HG03457 (cell line): ENCODE results near the gene PKDCC.
A peak's percentile ranks its signal among the peaks of the same experiment; 100 is the strongest.

Experiments
- ATAC-seq: cut with Tn5 transposase; IDR thresholded peaks from one replicate; pipeline ENCODE4 v1.9.1; 2021; ENCODE audit warnings: moderate number of reproducible peaks; ENCODE audit not compliant: unreplicated experiment

PKDCC gene

DNA sequence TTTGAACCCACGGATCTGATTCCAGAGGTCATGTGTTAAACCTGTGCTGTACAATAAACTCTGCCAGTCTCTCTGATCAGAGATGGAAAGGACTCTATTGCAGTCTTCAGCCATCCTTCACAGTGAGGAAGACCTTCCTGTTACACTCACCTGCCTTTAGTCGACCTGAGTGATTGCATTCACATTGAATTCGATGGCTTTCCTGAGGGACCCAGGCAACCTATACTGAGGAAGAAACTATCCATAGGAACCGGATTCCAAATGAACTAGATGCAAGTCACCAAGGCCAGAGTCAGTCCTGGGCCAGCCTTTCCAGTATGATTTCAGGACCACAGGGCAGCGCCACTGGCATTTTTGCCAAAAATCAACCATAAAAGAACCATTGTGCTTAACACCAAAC lies 56.8 kb downstream of the PKDCC start:
- no peak for ATAC-seq

DNA sequence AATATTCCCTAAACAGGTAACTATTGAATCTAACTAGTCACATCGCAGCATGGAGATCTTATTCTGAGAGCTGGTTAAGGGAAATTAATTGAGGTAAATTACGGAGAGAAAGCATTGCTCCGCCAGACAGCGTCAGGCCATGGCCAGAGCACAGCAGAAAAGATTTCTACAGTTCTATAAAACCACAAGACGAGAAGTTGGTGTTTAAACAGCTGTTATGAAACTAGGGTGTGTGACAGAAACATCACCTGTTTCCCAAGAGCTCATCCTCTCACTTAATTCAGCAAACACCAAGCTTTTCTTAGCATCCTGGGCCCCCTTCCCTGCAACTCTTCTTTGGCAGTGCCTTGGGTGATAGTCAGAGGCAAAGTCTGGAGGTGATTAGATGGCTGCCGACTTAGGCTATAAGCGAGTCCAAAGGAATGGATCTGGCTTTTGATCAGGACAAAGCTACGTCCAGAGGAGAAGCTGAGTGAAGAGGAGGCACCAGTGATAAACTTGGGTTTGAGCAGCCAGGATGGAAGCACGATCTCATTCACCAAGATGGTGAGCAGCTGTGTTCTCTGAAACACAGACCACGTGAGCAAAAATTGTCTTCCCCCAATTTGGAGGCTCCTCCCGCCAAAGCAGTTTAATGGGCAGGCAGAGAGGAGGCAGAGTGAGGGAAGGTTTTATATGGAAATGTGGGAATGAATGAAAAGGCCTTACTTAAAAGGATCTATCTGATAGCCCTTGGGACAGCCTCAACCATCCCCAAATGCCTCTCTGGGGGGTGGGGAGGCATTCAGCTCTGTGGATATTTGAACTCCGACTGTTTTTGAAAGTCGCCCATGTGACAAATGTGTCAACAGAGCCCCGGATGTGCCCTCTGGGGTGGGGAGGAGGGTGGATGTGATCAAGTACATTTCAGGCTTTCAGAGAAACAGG lies 57.8 kb downstream of the PKDCC start:
- ATAC-seq, result peak; percentile 34

DNA sequence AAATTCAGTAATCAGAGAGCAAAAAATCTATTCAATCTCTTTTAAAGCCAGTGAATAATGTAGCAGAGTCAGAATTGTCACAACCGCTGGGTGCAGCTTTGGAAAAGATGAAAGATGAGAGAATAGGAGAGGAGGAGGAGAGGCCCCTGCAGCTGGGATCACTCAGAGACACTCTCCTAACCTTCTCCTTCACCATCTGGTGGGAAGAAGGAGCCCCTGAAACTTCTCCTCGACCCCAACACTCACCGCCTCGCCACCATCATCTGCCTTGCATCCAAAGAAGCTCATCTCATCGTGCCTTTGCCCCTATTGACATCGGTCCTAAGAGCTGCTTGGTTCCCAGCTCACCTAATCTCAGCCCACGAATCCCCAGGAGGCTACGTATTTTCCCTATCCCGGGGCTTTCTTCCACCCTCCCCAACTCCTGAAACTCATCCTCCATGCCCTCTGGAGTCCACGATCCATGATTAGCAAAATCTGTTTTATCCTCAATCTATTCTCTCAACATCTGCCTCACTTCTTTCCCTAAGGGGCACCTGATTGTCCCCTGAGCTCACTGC lies 58.5 kb downstream of the PKDCC start:
- no peak for ATAC-seq

DNA sequence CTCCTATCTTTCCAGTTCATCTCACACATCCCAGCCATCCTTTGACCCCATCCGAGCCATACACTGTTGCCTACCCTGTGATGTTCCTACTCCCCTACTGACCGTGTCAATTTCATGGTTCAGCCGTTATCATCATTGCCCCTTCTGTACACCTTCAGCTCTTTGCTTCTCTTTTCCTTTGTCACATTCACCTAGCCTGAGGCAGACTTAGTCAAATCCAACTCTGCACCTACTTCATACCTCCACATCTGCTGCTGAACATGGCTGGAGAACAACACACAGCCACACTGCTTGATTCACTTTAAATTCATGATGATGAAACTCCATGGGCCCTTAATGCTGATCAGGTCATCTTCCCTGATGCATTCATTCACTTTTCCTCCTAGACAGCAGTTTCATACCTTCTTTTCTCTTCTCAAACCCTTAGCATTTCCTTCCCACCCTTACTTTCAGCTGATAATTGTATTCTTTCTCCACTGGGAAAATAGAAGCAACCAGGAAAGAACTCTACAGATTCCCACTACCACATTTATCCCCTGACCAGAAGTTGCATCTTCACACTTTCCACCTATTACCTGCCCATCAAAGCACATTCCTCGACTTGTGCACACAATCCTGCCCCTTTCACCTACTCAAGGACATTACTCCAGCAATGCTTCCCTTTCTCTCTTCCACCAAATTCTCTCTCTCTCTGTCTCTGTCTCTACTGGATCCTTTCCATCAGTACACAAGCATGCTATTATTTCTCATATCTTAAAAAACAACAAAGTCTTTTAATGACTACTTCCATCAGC lies 59.6 kb downstream of the PKDCC start:
- no peak for ATAC-seq
